GM18861 (cell line): ENCODE data around the gene GRIN3A.

Source experiments
- ATAC-seq: cut with Tn5 transposase; IDR thresholded peaks from one replicate; pipeline ENCODE4 v1.9.1; 2021; ENCODE audit not compliant: unreplicated experiment

GRIN3A gene

GRCh38 chr9:101706261-101706798 lies 32.1 kb downstream of the GRIN3A start:
- ATAC-seq: no peak

- peak; percentile 54 for ATAC-seq
These were observed 33.2 kb downstream of the GRIN3A start for GRCh38 chr9:101705135-101705661.

- no peak for ATAC-seq
These were observed 36.2 kb downstream of the GRIN3A start for GRCh38 chr9:101702257-101702656.

GRCh38 chr9:101693546-101694336 lies 44.7 kb downstream of the GRIN3A start:
- no peak for ATAC-seq

- no peak for ATAC-seq
These were observed 46.8 kb downstream of the GRIN3A start for GRCh38 chr9:101691657-101692056.

GRCh38 chr9:101689039-101689438 lies 49.4 kb downstream of the GRIN3A start:
- no peak for ATAC-seq

GRCh38 chr9:101684665-101685064 lies 53.8 kb downstream of the GRIN3A start:
- no peak for ATAC-seq

GRCh38 chr9:101683236-101683635 lies 55.2 kb downstream of the GRIN3A start:
- no peak for ATAC-seq

GRCh38 chr9:101677861-101678260 lies 60.6 kb downstream of the GRIN3A start:
- ATAC-seq: no peak

GRCh38 chr9:101675341-101675740 lies 63.1 kb downstream of the GRIN3A start:
- ATAC-seq: no peak

GRCh38 chr9:101674165-101674564 lies 64.3 kb downstream of the GRIN3A start:
- ATAC-seq: no peak

GRCh38 chr9:101673642-101674041 lies 64.8 kb downstream of the GRIN3A start:
- ATAC-seq: no peak

- no peak for ATAC-seq
These were observed 66.9 kb downstream of the GRIN3A start for GRCh38 chr9:101671567-101671966.

- ATAC-seq: no peak
These were observed 70.0 kb downstream of the GRIN3A start for GRCh38 chr9:101668421-101668820.

GRCh38 chr9:101664453-101664852 lies 74.0 kb downstream of the GRIN3A start:
- no peak for ATAC-seq

- no peak for ATAC-seq
These were observed 85.8 kb downstream of the GRIN3A start for GRCh38 chr9:101652601-101653175.

- peak; percentile 79 for ATAC-seq
These were observed 88.3 kb downstream of the GRIN3A start for GRCh38 chr9:101650142-101650541.

- ATAC-seq: no peak
These were observed 90.0 kb downstream of the GRIN3A start for GRCh38 chr9:101648493-101648892.

GRCh38 chr9:101639785-101640665 lies 98.4 kb downstream of the GRIN3A start:
- ATAC-seq: no peak

- no peak for ATAC-seq
These were observed 99.1 kb downstream of the GRIN3A start for GRCh38 chr9:101639311-101639710.

- ATAC-seq: no peak
These were observed 102.2 kb downstream of the GRIN3A start for GRCh38 chr9:101636247-101636646.
